HL-60 (cell line): ENCODE results near the gene MASP2.
"Not testable (repeated sequence)": the region's sequence is repeated elsewhere in the genome, so short reads cannot be mapped to it uniquely, and the experiment has no call there.

Experiments
- DNase-seq, 2 experiments: peaks; one replicate each; pipeline ENCODE4 v3.0.0-alpha.2; 2010 to 2020; ENCODE audit warnings: low read depth in 1 of 2, low spot score in 1 of 2
- H3K27ac ChIP-seq: fragments of 250-450 bp; sonication (Bioruptor Pico); replicated peaks from 2 replicates; pipeline ENCODE4 v1.5.1; 2020; ENCODE audit warnings: mild to moderate bottlenecking, moderate library complexity
- H3K27me3 ChIP-seq: fragments of 250-450 bp; sonication (Bioruptor Pico); 2 replicates; pipeline ENCODE4 v1.5.1; 2021; ENCODE audit warnings: mild to moderate bottlenecking, moderate library complexity; ENCODE audit not compliant: insufficient read depth, poor library complexity, severe bottlenecking
- H3K4me3 ChIP-seq: replicated peaks from 2 replicates; pipeline ENCODE4 v1.5.1; 2011; ENCODE audit warnings: mild to moderate bottlenecking, control low read depth, low read length; ENCODE audit not compliant: insufficient read depth
- GABPA ChIP-seq: IDR thresholded peaks from 2 replicates; pipeline ENCODE4 v1.6.1; 2012; ENCODE audit warnings: low read depth
- POLR2AphosphoS5 ChIP-seq: IDR thresholded peaks from 2 replicates; pipeline ENCODE4 v1.6.1; 2012; ENCODE audit warnings: low read depth
- SPI1 ChIP-seq: IDR thresholded peaks from 2 replicates; pipeline ENCODE4 v1.6.1; 2012; ENCODE audit warnings: low read depth, mild to moderate bottlenecking, borderline replicate concordance
- TF ChIP-seq, protein P1 (sequence below): IDR thresholded peaks from 2 replicates; pipeline ENCODE4 v1.6.1; 2012; ENCODE audit warnings: low read depth; ENCODE audit not compliant: insufficient replicate concordance
- TF ChIP-seq, protein P2 (sequence below): IDR thresholded peaks from one replicate; pipeline ENCODE4 v1.5.1; 2011; ENCODE audit warnings: low read length, control low read depth, inconsistent platforms; ENCODE audit not compliant: insufficient read depth

The MASP2 gene

DNA sequence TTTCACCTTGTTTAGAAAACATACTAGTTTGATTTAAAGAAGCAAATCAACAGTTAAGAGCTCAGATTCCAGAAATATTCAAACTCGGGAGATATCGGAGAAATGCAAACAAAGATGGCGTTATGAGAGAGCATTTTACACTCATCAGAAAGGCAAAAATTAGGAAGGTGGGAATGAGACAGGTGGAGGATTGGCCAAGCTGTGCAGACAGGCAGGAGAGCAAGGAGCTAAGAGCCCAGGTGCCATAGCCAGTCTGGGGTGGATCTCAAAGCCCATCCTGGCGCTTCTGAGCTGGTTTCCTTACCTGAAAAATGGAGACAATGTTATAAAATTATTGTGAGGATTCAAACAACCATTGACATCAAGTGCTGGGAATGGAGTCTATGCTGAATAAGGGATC is 54.2 kb downstream of the MASP2 start:
- DNase-seq = no peak
- TF ChIP-seq, protein P1, sequence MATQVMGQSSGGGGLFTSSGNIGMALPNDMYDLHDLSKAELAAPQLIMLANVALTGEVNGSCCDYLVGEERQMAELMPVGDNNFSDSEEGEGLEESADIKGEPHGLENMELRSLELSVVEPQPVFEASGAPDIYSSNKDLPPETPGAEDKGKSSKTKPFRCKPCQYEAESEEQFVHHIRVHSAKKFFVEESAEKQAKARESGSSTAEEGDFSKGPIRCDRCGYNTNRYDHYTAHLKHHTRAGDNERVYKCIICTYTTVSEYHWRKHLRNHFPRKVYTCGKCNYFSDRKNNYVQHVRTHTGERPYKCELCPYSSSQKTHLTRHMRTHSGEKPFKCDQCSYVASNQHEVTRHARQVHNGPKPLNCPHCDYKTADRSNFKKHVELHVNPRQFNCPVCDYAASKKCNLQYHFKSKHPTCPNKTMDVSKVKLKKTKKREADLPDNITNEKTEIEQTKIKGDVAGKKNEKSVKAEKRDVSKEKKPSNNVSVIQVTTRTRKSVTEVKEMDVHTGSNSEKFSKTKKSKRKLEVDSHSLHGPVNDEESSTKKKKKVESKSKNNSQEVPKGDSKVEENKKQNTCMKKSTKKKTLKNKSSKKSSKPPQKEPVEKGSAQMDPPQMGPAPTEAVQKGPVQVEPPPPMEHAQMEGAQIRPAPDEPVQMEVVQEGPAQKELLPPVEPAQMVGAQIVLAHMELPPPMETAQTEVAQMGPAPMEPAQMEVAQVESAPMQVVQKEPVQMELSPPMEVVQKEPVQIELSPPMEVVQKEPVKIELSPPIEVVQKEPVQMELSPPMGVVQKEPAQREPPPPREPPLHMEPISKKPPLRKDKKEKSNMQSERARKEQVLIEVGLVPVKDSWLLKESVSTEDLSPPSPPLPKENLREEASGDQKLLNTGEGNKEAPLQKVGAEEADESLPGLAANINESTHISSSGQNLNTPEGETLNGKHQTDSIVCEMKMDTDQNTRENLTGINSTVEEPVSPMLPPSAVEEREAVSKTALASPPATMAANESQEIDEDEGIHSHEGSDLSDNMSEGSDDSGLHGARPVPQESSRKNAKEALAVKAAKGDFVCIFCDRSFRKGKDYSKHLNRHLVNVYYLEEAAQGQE = no peak
- Histone ChIP-seq H3K4me3 (no peak overlapping the region), H3K27me3 (no peaks in the 10 kb centered on the region), H3K27ac (no peak overlapping the region)

DNA sequence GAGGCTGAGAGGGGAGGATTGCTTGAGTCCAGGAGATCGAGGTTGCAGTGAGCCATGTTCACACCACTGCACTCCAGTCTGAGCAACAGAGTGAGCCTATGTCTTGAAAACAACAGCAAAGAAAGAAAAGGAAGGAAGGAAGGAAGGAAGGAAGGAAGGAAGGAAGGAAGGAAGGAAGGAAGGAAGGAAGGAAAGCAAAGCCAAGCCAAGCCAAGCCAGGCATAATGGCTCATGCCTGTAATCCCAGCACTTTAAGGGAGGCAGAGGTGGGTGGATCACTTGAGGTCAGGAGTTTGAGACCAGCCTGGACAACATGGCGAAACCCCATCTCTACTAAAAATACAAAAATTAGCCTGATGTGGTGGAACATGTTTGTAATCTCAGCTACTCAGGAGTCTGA is 55.0 kb downstream of the MASP2 start:
- H3K27me3 ChIP-seq, H3K27ac ChIP-seq, H3K4me3 ChIP-seq, DNase-seq: not testable (repeated sequence)

DNA sequence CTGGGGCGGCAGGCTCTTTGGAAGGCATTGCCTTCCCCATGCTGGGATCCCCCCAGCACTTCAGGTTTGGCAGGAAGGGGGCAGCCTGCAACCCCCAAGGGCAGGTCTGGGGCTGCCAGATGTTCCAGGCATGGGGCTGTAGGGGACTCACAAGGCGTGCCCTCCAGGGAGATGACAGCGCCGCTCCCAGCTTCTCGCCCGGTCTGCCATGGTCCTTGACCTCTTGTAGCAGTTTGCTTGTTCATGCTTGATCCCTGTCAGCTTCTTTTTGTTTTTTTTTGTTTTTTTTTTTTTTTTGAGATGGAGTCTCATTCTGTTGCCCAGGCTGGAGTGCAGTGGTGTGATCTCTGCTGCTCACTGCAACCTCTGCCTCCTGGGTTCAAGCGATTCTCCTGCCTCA is 56.2 kb downstream of the MASP2 start:
- no peak overlapping the region for H3K4me3 ChIP-seq
- TF ChIP-seq SPI1 = no peak
- TF ChIP-seq POLR2AphosphoS5 = no peak
- TF ChIP-seq, protein P1 = no peak
- TF ChIP-seq, protein P2, sequence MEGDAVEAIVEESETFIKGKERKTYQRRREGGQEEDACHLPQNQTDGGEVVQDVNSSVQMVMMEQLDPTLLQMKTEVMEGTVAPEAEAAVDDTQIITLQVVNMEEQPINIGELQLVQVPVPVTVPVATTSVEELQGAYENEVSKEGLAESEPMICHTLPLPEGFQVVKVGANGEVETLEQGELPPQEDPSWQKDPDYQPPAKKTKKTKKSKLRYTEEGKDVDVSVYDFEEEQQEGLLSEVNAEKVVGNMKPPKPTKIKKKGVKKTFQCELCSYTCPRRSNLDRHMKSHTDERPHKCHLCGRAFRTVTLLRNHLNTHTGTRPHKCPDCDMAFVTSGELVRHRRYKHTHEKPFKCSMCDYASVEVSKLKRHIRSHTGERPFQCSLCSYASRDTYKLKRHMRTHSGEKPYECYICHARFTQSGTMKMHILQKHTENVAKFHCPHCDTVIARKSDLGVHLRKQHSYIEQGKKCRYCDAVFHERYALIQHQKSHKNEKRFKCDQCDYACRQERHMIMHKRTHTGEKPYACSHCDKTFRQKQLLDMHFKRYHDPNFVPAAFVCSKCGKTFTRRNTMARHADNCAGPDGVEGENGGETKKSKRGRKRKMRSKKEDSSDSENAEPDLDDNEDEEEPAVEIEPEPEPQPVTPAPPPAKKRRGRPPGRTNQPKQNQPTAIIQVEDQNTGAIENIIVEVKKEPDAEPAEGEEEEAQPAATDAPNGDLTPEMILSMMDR = no peak
- no peak for TF ChIP-seq GABPA
- DNase-seq = no peak
- no peak overlapping the region for H3K27ac ChIP-seq
- H3K27me3 ChIP-seq = no peaks in the 10 kb centered on the region

DNA sequence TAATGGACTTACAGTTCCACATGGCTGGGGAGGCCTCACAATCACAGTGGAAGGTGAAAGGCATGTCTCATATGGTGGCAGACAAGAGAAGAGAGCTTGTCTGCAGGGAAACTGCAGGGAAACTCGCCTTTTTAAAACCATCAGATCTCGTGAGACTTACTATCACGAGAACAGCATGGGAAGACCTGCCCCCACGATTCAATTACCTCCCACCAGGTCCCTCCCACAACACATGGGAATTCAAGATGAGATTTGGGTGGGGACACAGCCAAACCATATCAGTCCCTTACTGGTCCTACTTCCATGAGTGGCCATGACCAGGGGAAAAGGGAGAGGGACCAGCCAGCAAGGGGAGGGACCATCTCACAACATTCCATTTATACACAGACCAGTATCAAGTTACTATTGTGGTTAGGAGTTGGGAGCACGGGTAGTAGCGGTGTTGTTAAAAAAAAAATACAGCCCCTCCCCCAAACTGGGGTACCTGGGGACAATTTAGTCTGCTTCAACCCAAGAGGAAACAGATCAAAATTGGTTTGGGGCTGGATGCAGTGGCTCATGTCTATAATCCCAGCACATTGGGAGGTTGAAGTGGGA is 57.0 kb downstream of the MASP2 start:
- H3K4me3 ChIP-seq, H3K27ac ChIP-seq, H3K27me3 ChIP-seq, DNase-seq: not testable (repeated sequence)

DNA sequence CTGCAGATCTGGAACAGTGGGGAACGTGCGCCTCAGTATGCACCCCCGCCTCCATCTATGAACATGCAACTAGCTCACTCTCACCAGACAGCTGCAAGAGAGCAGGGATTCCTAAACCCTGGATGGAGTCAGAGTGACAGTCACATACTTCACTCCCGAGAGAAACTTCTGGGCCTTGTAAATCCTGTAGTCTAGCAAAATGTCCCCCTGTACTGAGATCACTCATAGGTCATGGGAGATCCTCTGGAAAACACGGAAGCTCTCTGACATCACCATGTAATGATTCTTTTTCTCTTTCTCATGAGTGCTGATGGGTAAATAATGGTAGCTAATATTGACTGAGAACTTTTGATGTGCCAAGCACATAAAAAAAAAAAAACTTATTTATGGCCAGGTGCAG is 57.9 kb downstream of the MASP2 start:
- H3K27me3 ChIP-seq = no peaks in the 10 kb centered on the region
- H3K4me3 ChIP-seq = no peak overlapping the region
- no peak overlapping the region for H3K27ac ChIP-seq
- TF ChIP-seq SPI1 (no peak), GABPA (no peak), POLR2AphosphoS5 (no peak)
- TF ChIP-seq, protein P2 = no peak
- TF ChIP-seq, protein P1 = no peak
- no peak for DNase-seq
